HL-60 (cell line): ENCODE data around the gene PGRMC1.

Source experiments
- POLR2AphosphoS5 ChIP-seq: IDR thresholded peaks from 2 replicates; pipeline ENCODE4 v1.6.1; 2012; ENCODE audit warnings: low read depth
- SPI1 ChIP-seq: IDR thresholded peaks from 2 replicates; pipeline ENCODE4 v1.6.1; 2012; ENCODE audit warnings: low read depth, mild to moderate bottlenecking, borderline replicate concordance
- TF ChIP-seq, protein P1 (sequence below): IDR thresholded peaks from one replicate; pipeline ENCODE4 v1.5.1; 2011; ENCODE audit warnings: low read length, control low read depth, inconsistent platforms; ENCODE audit not compliant: insufficient read depth
- TF ChIP-seq, protein P2 (sequence below): IDR thresholded peaks from 2 replicates; pipeline ENCODE4 v1.6.1; 2012; ENCODE audit warnings: low read depth; ENCODE audit not compliant: insufficient replicate concordance

DNA sequence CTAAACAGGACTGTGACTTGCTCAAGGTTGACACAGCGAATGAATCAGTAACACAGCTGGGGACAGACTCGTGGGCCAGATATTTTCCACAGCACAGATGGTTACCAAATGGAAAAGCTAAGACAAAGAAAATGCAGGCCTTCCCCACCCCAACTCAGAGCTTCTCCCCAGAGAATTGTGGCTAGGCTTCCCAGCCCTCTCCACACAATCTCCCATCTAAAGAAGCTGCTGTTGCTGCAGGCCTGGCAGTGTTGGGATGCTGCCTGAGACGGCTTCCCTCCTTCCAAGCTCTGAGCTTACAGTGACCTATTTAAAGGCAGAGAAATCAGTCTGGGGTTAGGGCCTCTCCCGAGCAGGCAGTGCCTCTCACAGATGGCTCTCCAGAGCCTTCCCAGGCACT, 46.5 kb upstream of the PGRMC1 start:
- TF ChIP-seq, protein P1, sequence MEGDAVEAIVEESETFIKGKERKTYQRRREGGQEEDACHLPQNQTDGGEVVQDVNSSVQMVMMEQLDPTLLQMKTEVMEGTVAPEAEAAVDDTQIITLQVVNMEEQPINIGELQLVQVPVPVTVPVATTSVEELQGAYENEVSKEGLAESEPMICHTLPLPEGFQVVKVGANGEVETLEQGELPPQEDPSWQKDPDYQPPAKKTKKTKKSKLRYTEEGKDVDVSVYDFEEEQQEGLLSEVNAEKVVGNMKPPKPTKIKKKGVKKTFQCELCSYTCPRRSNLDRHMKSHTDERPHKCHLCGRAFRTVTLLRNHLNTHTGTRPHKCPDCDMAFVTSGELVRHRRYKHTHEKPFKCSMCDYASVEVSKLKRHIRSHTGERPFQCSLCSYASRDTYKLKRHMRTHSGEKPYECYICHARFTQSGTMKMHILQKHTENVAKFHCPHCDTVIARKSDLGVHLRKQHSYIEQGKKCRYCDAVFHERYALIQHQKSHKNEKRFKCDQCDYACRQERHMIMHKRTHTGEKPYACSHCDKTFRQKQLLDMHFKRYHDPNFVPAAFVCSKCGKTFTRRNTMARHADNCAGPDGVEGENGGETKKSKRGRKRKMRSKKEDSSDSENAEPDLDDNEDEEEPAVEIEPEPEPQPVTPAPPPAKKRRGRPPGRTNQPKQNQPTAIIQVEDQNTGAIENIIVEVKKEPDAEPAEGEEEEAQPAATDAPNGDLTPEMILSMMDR = no peak
- TF ChIP-seq POLR2AphosphoS5 = no peak
- TF ChIP-seq SPI1 = no peak
- TF ChIP-seq, protein P2, sequence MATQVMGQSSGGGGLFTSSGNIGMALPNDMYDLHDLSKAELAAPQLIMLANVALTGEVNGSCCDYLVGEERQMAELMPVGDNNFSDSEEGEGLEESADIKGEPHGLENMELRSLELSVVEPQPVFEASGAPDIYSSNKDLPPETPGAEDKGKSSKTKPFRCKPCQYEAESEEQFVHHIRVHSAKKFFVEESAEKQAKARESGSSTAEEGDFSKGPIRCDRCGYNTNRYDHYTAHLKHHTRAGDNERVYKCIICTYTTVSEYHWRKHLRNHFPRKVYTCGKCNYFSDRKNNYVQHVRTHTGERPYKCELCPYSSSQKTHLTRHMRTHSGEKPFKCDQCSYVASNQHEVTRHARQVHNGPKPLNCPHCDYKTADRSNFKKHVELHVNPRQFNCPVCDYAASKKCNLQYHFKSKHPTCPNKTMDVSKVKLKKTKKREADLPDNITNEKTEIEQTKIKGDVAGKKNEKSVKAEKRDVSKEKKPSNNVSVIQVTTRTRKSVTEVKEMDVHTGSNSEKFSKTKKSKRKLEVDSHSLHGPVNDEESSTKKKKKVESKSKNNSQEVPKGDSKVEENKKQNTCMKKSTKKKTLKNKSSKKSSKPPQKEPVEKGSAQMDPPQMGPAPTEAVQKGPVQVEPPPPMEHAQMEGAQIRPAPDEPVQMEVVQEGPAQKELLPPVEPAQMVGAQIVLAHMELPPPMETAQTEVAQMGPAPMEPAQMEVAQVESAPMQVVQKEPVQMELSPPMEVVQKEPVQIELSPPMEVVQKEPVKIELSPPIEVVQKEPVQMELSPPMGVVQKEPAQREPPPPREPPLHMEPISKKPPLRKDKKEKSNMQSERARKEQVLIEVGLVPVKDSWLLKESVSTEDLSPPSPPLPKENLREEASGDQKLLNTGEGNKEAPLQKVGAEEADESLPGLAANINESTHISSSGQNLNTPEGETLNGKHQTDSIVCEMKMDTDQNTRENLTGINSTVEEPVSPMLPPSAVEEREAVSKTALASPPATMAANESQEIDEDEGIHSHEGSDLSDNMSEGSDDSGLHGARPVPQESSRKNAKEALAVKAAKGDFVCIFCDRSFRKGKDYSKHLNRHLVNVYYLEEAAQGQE = no peak
